Measurements from ENCODE around the gene FSD1.

- TF ChIP-seq, protein P1, sequence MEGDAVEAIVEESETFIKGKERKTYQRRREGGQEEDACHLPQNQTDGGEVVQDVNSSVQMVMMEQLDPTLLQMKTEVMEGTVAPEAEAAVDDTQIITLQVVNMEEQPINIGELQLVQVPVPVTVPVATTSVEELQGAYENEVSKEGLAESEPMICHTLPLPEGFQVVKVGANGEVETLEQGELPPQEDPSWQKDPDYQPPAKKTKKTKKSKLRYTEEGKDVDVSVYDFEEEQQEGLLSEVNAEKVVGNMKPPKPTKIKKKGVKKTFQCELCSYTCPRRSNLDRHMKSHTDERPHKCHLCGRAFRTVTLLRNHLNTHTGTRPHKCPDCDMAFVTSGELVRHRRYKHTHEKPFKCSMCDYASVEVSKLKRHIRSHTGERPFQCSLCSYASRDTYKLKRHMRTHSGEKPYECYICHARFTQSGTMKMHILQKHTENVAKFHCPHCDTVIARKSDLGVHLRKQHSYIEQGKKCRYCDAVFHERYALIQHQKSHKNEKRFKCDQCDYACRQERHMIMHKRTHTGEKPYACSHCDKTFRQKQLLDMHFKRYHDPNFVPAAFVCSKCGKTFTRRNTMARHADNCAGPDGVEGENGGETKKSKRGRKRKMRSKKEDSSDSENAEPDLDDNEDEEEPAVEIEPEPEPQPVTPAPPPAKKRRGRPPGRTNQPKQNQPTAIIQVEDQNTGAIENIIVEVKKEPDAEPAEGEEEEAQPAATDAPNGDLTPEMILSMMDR (IDR thresholded peaks at IDR 0.05) = no peak
- TF ChIP-seq POLR2A (IDR thresholded peaks at IDR 0.05) = no peak
Measured at GRCh38 chr19:4326215-4326836, 21.9 kb downstream of the FSD1 start.

Data from thyroid gland (tissue), 4 donors.